ENCODE measurements around the gene KRTAP29-1.

Gene KRTAP29-1

GRCh38 chr17:41322903-41323895, 20.5 kb upstream of the KRTAP29-1 start:
- no peak for DNase-seq (ENCODE audit: low read depth)
- no peak for TF ChIP-seq CTCF (conservative IDR thresholded peaks at IDR 0.05; ENCODE audit: low read depth, low read length)

GRCh38 chr17:41322094-41322902, 19.6 kb upstream of the KRTAP29-1 start:
- peak; percentile 87 for TF ChIP-seq CTCF (conservative IDR thresholded peaks at IDR 0.05; ENCODE audit: low read depth, low read length)
- DNase-seq (ENCODE audit: low read depth) = peak; percentile 86
- H3K4me3 ChIP-seq (ENCODE audit: low read depth, low read length) = no peak overlapping the region

More at GRCh38 chr17:41322903-41323895, 20.5 kb upstream of the KRTAP29-1 start:
- no peak overlapping the region for H3K4me3 ChIP-seq (ENCODE audit: low read depth, low read length)

- no peak overlapping the region for H3K4me3 ChIP-seq (ENCODE audit: low read depth, low read length)
- no peak for DNase-seq (ENCODE audit: low read depth)
- no peak for TF ChIP-seq CTCF (conservative IDR thresholded peaks at IDR 0.05; ENCODE audit: low read depth, low read length)
Observed at GRCh38 chr17:41318231-41318630, 15.6 kb upstream of the KRTAP29-1 start.

GRCh38 chr17:41315814-41316445, 13.3 kb upstream of the KRTAP29-1 start:
- H3K4me3 ChIP-seq (ENCODE audit: low read depth, low read length) = no peak overlapping the region
- no peak for DNase-seq (ENCODE audit: low read depth)
- TF ChIP-seq CTCF (conservative IDR thresholded peaks at IDR 0.05; ENCODE audit: low read depth, low read length) = no peak

- no peak within 1 kb of the TSS for H3K4me3 ChIP-seq (ENCODE audit: low read depth, low read length)
- no peak for TF ChIP-seq CTCF (conservative IDR thresholded peaks at IDR 0.05; ENCODE audit: low read depth, low read length)
- no peak for DNase-seq (ENCODE audit: low read depth)
Observed at GRCh38 chr17:41315204-41315794, 12.6 kb upstream of the KRTAP29-1 start, which contains the start of gene KRTAP17-1. Gene KRTAP17-1, minus strand, starts transcription at chr17:41315710. Its CDS starts 60 bp downstream, at chr17:41315650.

GRCh38 chr17:41311111-41311510, 8.5 kb upstream of the KRTAP29-1 start:
- TF ChIP-seq CTCF (conservative IDR thresholded peaks at IDR 0.05; ENCODE audit: low read depth, low read length) = no peak
- no peak overlapping the region for H3K4me3 ChIP-seq (ENCODE audit: low read depth, low read length)
- no peak for DNase-seq (ENCODE audit: low read depth)

Measured in choroid plexus epithelial cell (primary cell).